Lung (tissue), 12 donors: ENCODE data around the gene FAM110D. TPM values are rescaled to one million over a fixed set of nuclear protein-coding genes. Genes with fewer than 3 reads are reported as not detected.

ENCODE experiments used
- ATAC-seq: fragments of 200-7000 bp; cut with Tn5 transposase; one replicate; pipeline ENCODE4 v1.9.1; 2020; ENCODE audit warnings: moderate number of reproducible peaks; ENCODE audit not compliant: insufficient read depth, low FRiP score
- DNase-seq, 3 donors: peaks; one replicate each; pipeline ENCODE4 v3.0.0-alpha.2; 2013 to 2017
- H3K27ac ChIP-seq, 2 donors: one replicate each; pipeline ENCODE4 v1.5.1; 2013; ENCODE audit warnings: mild to moderate bottlenecking in 2 of 2, moderate library complexity in 2 of 2, control low read depth in 1 of 2, inconsistent platforms in 1 of 2, low read depth in 1 of 2, low read length in 1 of 2
- H3K27me3 ChIP-seq, 3 donors: one replicate each; pipeline ENCODE4 v1.5.1; 2013; ENCODE audit warnings: low read length in 2 of 3; ENCODE audit not compliant: control insufficient read depth in 3 of 3, insufficient read depth in 3 of 3
- H3K36me3 ChIP-seq, 4 donors: one replicate each; pipeline ENCODE4 v1.5.1; 2013; ENCODE audit warnings: low read length in 4 of 4, mild to moderate bottlenecking in 1 of 4, moderate library complexity in 1 of 4; ENCODE audit not compliant: control insufficient read depth in 4 of 4, insufficient read depth in 4 of 4
- H3K4me1 ChIP-seq, 5 donors: one replicate each; pipeline ENCODE4 v1.5.1; 2013; ENCODE audit warnings: low read length in 5 of 5, mild to moderate bottlenecking in 2 of 5, moderate library complexity in 1 of 5; ENCODE audit not compliant: control insufficient read depth in 5 of 5, insufficient read depth in 5 of 5
- H3K4me3 ChIP-seq: one replicate; pipeline ENCODE4 v1.5.1; 2013; ENCODE audit warnings: mild to moderate bottlenecking, control low read depth, moderate library complexity
- H3K9ac ChIP-seq, 2 donors: one replicate each; pipeline ENCODE4 v1.5.1; 2013; ENCODE audit warnings: low read length in 2 of 2, control low read depth in 1 of 2; ENCODE audit not compliant: insufficient read depth in 1 of 2
- H3K9me3 ChIP-seq, 4 donors: one replicate each; pipeline ENCODE4 v1.5.1; 2013; ENCODE audit warnings: low read length in 3 of 4, mild to moderate bottlenecking in 1 of 4, moderate library complexity in 1 of 4; ENCODE audit not compliant: control insufficient read depth in 4 of 4, insufficient read depth in 3 of 4
- CTCF ChIP-seq: IDR thresholded peaks from 2 replicates; pipeline ENCODE4 v1.5.1; 2012; ENCODE audit warnings: mild to moderate bottlenecking; ENCODE audit errors: control extremely low read depth, extremely low read depth
- WGBS, 2 donors: extraction: QIAGEN DNeasy Blood & Tissue Kit; methylation state at CpG; one replicate each; pipeline ENCODE4 v1.1.7; 2013; 5-methylcytosine and 5-hydroxymethylcytosine counted together
- polyA plus RNA-seq, 2 donors: library from polyadenylated mRNA; stranded (reverse); fragments of 200-250 nt; gene quantifications; one replicate each; pipeline ENCODE4 v1.2.1, GENCODE V29; 2013
- total RNA-seq, 2 donors: library from RNA; depleted of rRNA in 1 of 2; stranded (reverse); fragments of >200 nt in 1 of 2; gene quantifications; one replicate each; pipeline ENCODE4 v1.2.1, GENCODE V29; 2014 to 2021
- donor health status: control.
- donor health status: control.
- donor health status: Bipolar disorder and iron deficiency.
- donor health status: healthy.
- donor health status: DM: yes; HTN: yes; CAD: no.

FAM110D gene
- total and polyA plus RNA-seq, 4 donors = 1.1 to 3.4 (median 3.1) TPM

DNA sequence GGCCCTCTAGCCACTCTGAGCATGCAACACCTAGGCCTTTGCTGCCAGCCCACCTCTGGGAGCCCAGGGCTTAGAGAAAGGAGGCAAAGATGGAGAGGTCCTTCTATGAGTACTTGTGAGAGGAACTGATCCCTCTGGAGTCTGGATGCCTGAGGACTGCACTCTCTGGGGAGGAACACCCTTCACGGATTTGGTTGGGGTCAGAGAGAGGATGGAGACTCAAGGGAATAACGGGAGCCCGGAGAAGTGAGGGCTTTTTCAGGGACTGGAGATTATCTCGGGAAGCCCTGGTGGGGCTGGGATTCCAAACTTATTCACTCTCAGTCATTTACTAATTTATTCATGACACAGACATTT, 10.3 kb downstream of the FAM110D start:
- no peak overlapping the region for H3K4me3 ChIP-seq
- no peak overlapping the region for H3K27ac ChIP-seq
- H3K4me1 ChIP-seq = peaks cover 0 to 21% (median 4%) of the 10 kb centered on the region in 5 donors
- DNase-seq (no peak), ATAC-seq (no peak)
- H3K9ac ChIP-seq = no peak overlapping the region
- no peaks in the 10 kb centered on the region for H3K27me3 ChIP-seq
- 73 to 86% methylated on average over 4 of the region's 4 CpGs for WGBS, 2 donors
- no peaks in the 10 kb centered on the region for H3K9me3 ChIP-seq
- no peak for TF ChIP-seq CTCF
- peaks cover 0 to 3% (median 0%) of the 10 kb centered on the region in 4 donors for H3K36me3 ChIP-seq

- TF ChIP-seq CTCF = peak; percentile 96
- Histone ChIP-seq H3K4me1 (peaks cover 0 to 16% (median 4%) of the 10 kb centered on the region in 5 donors), H3K27me3 (no peaks in the 10 kb centered on the region), H3K4me3 (peak within 1 kb of the TSS; percentile 76), H3K9ac (peak within 1 kb of the TSS; percentile 52 to 59), H3K36me3 (peaks cover 0 to 3% (median 0%) of the 10 kb centered on the region in 4 donors), H3K27ac (peak within 1 kb of the TSS; percentile 76 to 79), H3K9me3 (no peaks in the 10 kb centered on the region)
- ATAC-seq (peak; percentile 90), DNase-seq (peak; percentile 92 to 94 (median 94))
- WGBS, 2 donors = 1 to 2% methylated on average over 61 to 76 of the region's 76 CpGs
Measured at GRCh38 chr1:26169669-26170471, 11.0 kb downstream of the FAM110D start, which contains the start of gene ZNF593. Gene ZNF593 (plus strand): TSS chr1:26169908. CDS start chr1:26169984, 76 bp downstream.

DNA sequence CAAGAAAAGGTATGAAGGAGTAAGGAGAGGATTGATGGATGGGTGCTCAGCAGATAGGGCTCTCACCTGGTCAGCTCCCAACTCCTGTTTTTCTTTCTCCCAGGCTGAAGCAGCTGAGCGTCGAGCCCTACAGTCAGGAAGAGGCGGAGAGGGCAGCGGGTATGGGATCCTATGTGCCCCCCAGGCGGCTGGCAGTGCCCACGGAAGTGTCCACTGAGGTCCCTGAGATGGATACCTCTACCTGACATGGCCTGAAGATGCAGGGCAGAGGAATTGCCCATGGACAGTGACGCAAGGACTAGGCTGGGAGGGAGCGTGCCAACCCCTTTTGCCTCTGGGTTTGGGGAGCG, 11.6 kb downstream of the FAM110D start:
- H3K4me1 ChIP-seq = peaks cover 0 to 12% (median 2%) of the 10 kb centered on the region in 5 donors
- peak overlapping the region in 1 of 2 donors; percentile 76 for H3K27ac ChIP-seq
- no peak for TF ChIP-seq CTCF
- DNase-seq (no peak), ATAC-seq (no peak)
- peak overlapping the region; percentile 52 to 59 for H3K9ac ChIP-seq
- H3K4me3 ChIP-seq = peak overlapping the region; percentile 76
- H3K36me3 ChIP-seq = peaks cover 0 to 3% (median 0%) of the 10 kb centered on the region in 4 donors
- no peaks in the 10 kb centered on the region for H3K27me3 ChIP-seq
- WGBS, 2 donors = 68 to 75% methylated on average over 9 of the region's 9 CpGs
- H3K9me3 ChIP-seq = no peaks in the 10 kb centered on the region
